WTC11 (cell line): ENCODE results near the gene SEMA3C. TPM values are rescaled to one million over a fixed set of nuclear protein-coding genes. Genes with fewer than 3 reads are reported as not detected.

ENCODE experiments used
- ATAC-seq: fragments of 200-7000 bp; cut with Tn5 transposase; 2 replicates; pipeline ENCODE4 v1.10.0; 2021; ENCODE audit warnings: mild to moderate bottlenecking, moderate library complexity
- CTCF ChIA-PET: fragments of 300-600 bp; sonication (Branson Sonifier 250); formaldehyde crosslinking; loops from one replicate; lab custom pipeline; 2021; ENCODE audit warnings: antibody characterized with exemption; lab: Charles Lee
- POLR2A ChIA-PET: fragments of 350-600 bp; sonication (Branson Sonifier 250); formaldehyde crosslinking; loops from one replicate; lab custom pipeline; 2021; ENCODE audit warnings: antibody characterized with exemption; lab: Charles Lee
- DNase-seq: peaks from one replicate; pipeline ENCODE4 v3.0.0; 2021; ENCODE audit warnings: low spot score
- H3K27ac Mint-ChIP-seq: 2 replicates; pipeline ENCODE4 v1.8.0; 2021; ENCODE audit warnings: mixed read lengths
- H3K27me3 Mint-ChIP-seq: 2 replicates; pipeline ENCODE4 v1.8.0; 2021; ENCODE audit warnings: low read depth, mild to moderate bottlenecking, moderate library complexity, mixed read lengths
- H3K36me3 Mint-ChIP-seq: 2 replicates; pipeline ENCODE4 v1.8.0; 2021; ENCODE audit warnings: mixed read lengths
- H3K4me1 Mint-ChIP-seq: 2 replicates; pipeline ENCODE4 v1.8.0; 2022; ENCODE audit warnings: mixed read lengths
- H3K4me3 Mint-ChIP-seq: 2 replicates; pipeline ENCODE4 v1.8.0; 2021; ENCODE audit warnings: mild to moderate bottlenecking, moderate library complexity, mixed read lengths
- H3K9me3 Mint-ChIP-seq: 2 replicates; pipeline ENCODE4 v1.8.0; 2021; ENCODE audit warnings: mixed read lengths
- ARID4B ChIP-seq: sonication (generic); formaldehyde crosslinking; IDR thresholded peaks from 2 replicates; pipeline ENCODE4 v1.8.0; 2023; ENCODE audit warnings: missing genetic modification reagents, mild to moderate bottlenecking, borderline replicate concordance
- ATF1 ChIP-seq: sonication (generic); formaldehyde crosslinking; IDR thresholded peaks from 2 replicates; pipeline ENCODE4 v1.8.1; 2023; ENCODE audit warnings: mild to moderate bottlenecking, moderate library complexity, missing genetic modification reagents
- CREB1 ChIP-seq: sonication (generic); formaldehyde crosslinking; IDR thresholded peaks from 2 replicates; pipeline ENCODE4 v1.8.0; 2023; ENCODE audit warnings: mild to moderate bottlenecking, missing genetic modification reagents
- E2F4 ChIP-seq: sonication (generic); formaldehyde crosslinking; IDR thresholded peaks from 2 replicates; pipeline ENCODE4 v1.8.1; 2022; ENCODE audit warnings: low read depth, mild to moderate bottlenecking, moderate library complexity, missing genetic modification reagents, borderline replicate concordance
- ELF4 ChIP-seq: sonication (generic); formaldehyde crosslinking; IDR thresholded peaks from 2 replicates; pipeline ENCODE4 v1.8.1; 2022; ENCODE audit warnings: low read depth, mild to moderate bottlenecking, moderate library complexity, missing genetic modification reagents
- FOXK1 ChIP-seq: sonication (generic); formaldehyde crosslinking; IDR thresholded peaks from 2 replicates; pipeline ENCODE4 v1.8.0; 2022; ENCODE audit warnings: mild to moderate bottlenecking, moderate library complexity, missing genetic modification reagents
- GABPB1 ChIP-seq: sonication (generic); formaldehyde crosslinking; IDR thresholded peaks from 2 replicates; pipeline ENCODE4 v1.8.1; 2023; ENCODE audit warnings: mild to moderate bottlenecking, missing genetic modification reagents
- IRF2 ChIP-seq: sonication (generic); formaldehyde crosslinking; IDR thresholded peaks from 2 replicates; pipeline ENCODE4 v1.8.0; 2022; ENCODE audit warnings: low read depth, missing genetic modification reagents, borderline replicate concordance
- JUN ChIP-seq: sonication (generic); formaldehyde crosslinking; IDR thresholded peaks from 2 replicates; pipeline ENCODE4 v1.8.0; 2023; ENCODE audit warnings: mild to moderate bottlenecking, missing genetic modification reagents
- ZNF512 ChIP-seq: sonication (generic); formaldehyde crosslinking; IDR thresholded peaks from 2 replicates; pipeline ENCODE4 v1.8.1; 2022; ENCODE audit warnings: missing genetic modification reagents, borderline replicate concordance
- total RNA-seq: library from RNA; stranded (reverse); gene quantifications from 3 replicates; pipeline ENCODE4 v1.2.3, GENCODE V29; 2021

Gene SEMA3C
- total RNA-seq, 1 experiment from 2014 or later = 2.1 TPM

- TF ChIP-seq E2F4 (CRISPR knock-in tag) (no peak), FOXK1 (no peak), ATF1 (CRISPR knock-in tag) (no peak), CREB1 (no peak), ZNF512 (CRISPR knock-in tag) (no peak), IRF2 (no peak), JUN (no peak), GABPB1 (CRISPR knock-in tag) (no peak)
- TF ChIP-seq, all 79 proteins: peak for 0
Observed at GRCh38 chr7:80844916-80845315, 73.9 kb downstream of the SEMA3C start (continued).

GRCh38 chr7:80843018-80843677 is 75.7 kb downstream of the SEMA3C start:
- POLR2A ChIA-PET = no interaction called here

More at GRCh38 chr7:80843018-80843677, 75.7 kb downstream of the SEMA3C start:
- H3K4me3 Mint-ChIP-seq = no peak overlapping the region
- CTCF ChIA-PET = no interaction called here
- no peak overlapping the region for H3K27ac Mint-ChIP-seq
- H3K36me3 Mint-ChIP-seq = no peaks in the 10 kb centered on the region
- DNase-seq (no peak), ATAC-seq (no peak)
- H3K9me3 Mint-ChIP-seq = no peaks in the 10 kb centered on the region
- H3K4me1 Mint-ChIP-seq = peaks cover 29% of the 10 kb centered on the region
- TF ChIP-seq ARID4B (no peak), ELF4 (CRISPR knock-in tag) (no peak)
- H3K27me3 Mint-ChIP-seq = no peaks in the 10 kb centered on the region; the same call in 1 of the 2 replicates
